Measurements from ENCODE around the gene RASSF5. TPM values are rescaled to one million over a fixed set of nuclear protein-coding genes. Genes with fewer than 3 reads are reported as not detected.

Gene RASSF5
- total RNA-seq: 0.50 and 0.89 TPM in 2 replicates

GRCh38 chr1:206507284-206508129 lies at the start of gene RASSF5:
Gene RASSF5 (plus strand): TSS chr1:206507531. CDS start chr1:206507603, 72 bp downstream.

GRCh38 chr1:206469933-206470691 lies 37.2 kb upstream of the RASSF5 start, which contains the start of gene IKBKE:
Gene IKBKE (plus strand): TSS chr1:206470476. CDS start chr1:206473228, 2,752 bp downstream.

GRCh38 chr1:206612129-206612876 lies 105.0 kb downstream of the RASSF5 start, which contains the start of gene EIF2D:
Gene EIF2D (minus strand): TSS chr1:206612465. CDS start chr1:206612342, 123 bp downstream.

GRCh38 chr1:206635080-206635977 lies 128.0 kb downstream of the RASSF5 start, which contains the start of gene DYRK3:
Gene DYRK3 (plus strand): TSS chr1:206635536. CDS start chr1:206635704, 168 bp downstream.

Other genes starting within 250 kb of the RASSF5 start
- 10.3 and 10.9 TPM in 2 replicates for gene IKBKE, start 37.1 kb upstream of the RASSF5 start, total RNA-seq
- gene EIF2D, start 104.9 kb downstream of the RASSF5 start, total RNA-seq: 49.4 and 52.3 TPM in 2 replicates
- gene DYRK3, start 128.0 kb downstream of the RASSF5 start, total RNA-seq: 12.8 and 15.5 TPM in 2 replicates
- gene MAPKAPK2, start 177.4 kb downstream of the RASSF5 start, total RNA-seq: 39.5 and 45.9 TPM in 2 replicates

All from bronchus fibroblast of lung (primary cell).